IPS DF 6.9 (cell line): ENCODE results near the gene NIP7.

Experiments
- DNase-seq: peaks from one replicate; pipeline ENCODE4 v3.0.0-alpha.2; 2013; ENCODE audit warnings: low read depth, low spot score
- H3K27ac ChIP-seq: one replicate; pipeline ENCODE4 v1.5.1; 2013; ENCODE audit warnings: low read length, control low read depth
- H3K27me3 ChIP-seq: 2 replicates; pipeline ENCODE4 v1.6.1; 2013; ENCODE audit warnings: mild to moderate bottlenecking, low read length; ENCODE audit not compliant: control insufficient read depth, insufficient read depth
- H3K36me3 ChIP-seq: 2 replicates; pipeline ENCODE4 v1.6.1; 2013; ENCODE audit warnings: low read length; ENCODE audit not compliant: control insufficient read depth, insufficient read depth
- H3K4me1 ChIP-seq: 2 replicates; pipeline ENCODE4 v1.6.1; 2013; ENCODE audit warnings: low read length; ENCODE audit not compliant: control insufficient read depth, insufficient read depth
- H3K4me3 ChIP-seq: 2 replicates; pipeline ENCODE4 v1.5.1; 2013; ENCODE audit warnings: mild to moderate bottlenecking, low read length
- H3K9me3 ChIP-seq: 2 replicates; pipeline ENCODE4 v1.6.1; 2013; ENCODE audit warnings: low read length, inconsistent platforms; ENCODE audit not compliant: control insufficient read depth, insufficient read depth
- WGBS: extraction: QIAGEN DNeasy Blood & Tissue Kit; methylation state at CpG from one replicate; pipeline ENCODE4 v1.1.7; 2013; ENCODE audit warnings: mixed read lengths, missing lambda C conversion rate; ENCODE audit not compliant: insufficient read length, insufficient coverage; 5-methylcytosine and 5-hydroxymethylcytosine counted together

The NIP7 gene

DNA sequence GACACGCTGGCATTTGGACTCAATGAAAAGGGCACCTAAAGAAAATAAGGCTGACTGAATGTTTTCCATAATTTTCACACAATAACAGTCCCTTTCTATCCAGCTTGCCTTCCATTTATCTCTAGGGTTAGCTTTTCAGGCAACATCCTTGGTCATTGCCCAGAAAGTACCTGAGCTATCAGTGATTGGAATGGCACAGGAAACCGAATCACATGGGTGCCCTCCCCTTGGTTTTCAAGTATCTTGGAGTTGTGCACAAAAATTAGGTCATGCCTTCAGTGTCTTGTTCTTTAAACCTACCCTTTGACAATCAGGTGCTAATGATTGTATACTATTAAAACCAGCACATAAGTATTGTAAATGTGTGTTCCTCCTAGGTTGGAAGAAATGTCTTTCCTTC, 31.7 kb upstream of the NIP7 start:
- Histone ChIP-seq H3K27me3 (no peaks in the 10 kb centered on the region), H3K36me3 (no peaks in the 10 kb centered on the region), H3K4me1 (peaks cover 2% of the 10 kb centered on the region), H3K9me3 (no peaks in the 10 kb centered on the region), H3K27ac (no peak overlapping the region), H3K4me3 (no peak overlapping the region)
- WGBS: no CpG with 5 or more reads among the region's 2 CpGs
- no peak for DNase-seq

- Histone ChIP-seq H3K4me1 (peaks cover 2% of the 10 kb centered on the region), H3K36me3 (no peaks in the 10 kb centered on the region), H3K9me3 (no peaks in the 10 kb centered on the region), H3K4me3 (no peak overlapping the region), H3K27ac (no peak overlapping the region), H3K27me3 (no peaks in the 10 kb centered on the region)
- DNase-seq: no peak
- WGBS: no CpG with 5 or more reads among the region's 12 CpGs
Measured at GRCh38 chr16:69309316-69309715, 30.3 kb upstream of the NIP7 start.

DNA sequence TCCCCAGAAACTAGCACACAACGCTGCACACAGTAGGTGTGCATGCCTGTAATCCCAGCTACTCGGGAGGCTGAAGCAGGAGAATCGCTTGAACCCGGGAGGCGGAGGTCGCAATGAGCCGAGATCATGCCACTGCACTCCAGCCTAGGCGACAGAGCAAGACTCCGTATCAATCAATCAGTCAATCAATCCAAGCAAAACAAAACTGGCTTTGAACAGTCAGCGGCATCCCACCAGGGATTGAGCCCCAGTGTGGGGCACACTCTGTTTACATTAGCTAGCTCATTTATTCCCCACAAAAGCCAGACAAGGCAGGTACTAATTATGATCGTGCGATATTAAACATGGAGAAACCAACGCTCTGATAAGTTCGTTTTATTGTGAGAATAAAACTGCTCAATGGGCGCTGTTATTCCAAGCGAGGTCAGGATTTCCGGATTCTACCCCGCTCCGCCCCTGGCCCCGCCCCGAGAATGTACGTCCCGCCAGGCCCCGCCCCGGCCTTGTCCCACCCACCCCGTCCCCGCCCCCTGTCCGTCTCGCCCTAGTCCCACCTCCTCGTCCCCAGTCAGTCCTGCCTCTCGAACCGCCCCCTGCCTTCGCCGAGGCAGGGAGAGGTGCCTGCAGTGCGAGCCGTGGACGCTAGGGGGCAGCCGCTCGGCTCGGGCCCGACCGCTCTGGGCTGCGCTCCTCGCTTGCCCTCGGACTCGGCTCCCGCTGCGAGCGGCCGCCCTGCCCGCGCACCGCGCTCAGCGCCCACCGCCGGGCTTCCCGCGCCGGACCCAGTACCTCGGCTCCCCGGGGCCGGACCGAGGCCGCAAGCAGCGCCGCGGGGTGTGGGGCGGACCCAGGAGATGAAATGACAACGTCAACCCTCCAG, 28.7 kb upstream of the NIP7 start, which contains the start of gene VPS4A:
TSS of gene VPS4A (plus strand) at position 698 of the 880 bp plus-strand sequence. CDS start at position 860, 162 bp downstream.
- peak; percentile 81 for DNase-seq
- WGBS: no CpG with 5 or more reads among the region's 70 CpGs
- Histone ChIP-seq H3K4me1 (peaks cover 2% of the 10 kb centered on the region), H3K9me3 (no peaks in the 10 kb centered on the region), H3K27ac (no peak within 1 kb of the TSS), H3K4me3 (peak within 1 kb of the TSS; percentile 95), H3K36me3 (peaks cover under 1% of the 10 kb centered on the region; the same call in 1 of the 2 replicates), H3K27me3 (no peaks in the 10 kb centered on the region)

GRCh38 chr16:69311533-69312387, 27.8 kb upstream of the NIP7 start:
- no CpG with 5 or more reads among the region's 59 CpGs for WGBS
- no peak for DNase-seq
- Histone ChIP-seq H3K4me3 (peak overlapping the region; percentile 95), H3K36me3 (peaks cover 9% of the 10 kb centered on the region), H3K4me1 (peaks cover 2% of the 10 kb centered on the region), H3K9me3 (no peaks in the 10 kb centered on the region), H3K27me3 (no peaks in the 10 kb centered on the region), H3K27ac (no peak overlapping the region)

DNA sequence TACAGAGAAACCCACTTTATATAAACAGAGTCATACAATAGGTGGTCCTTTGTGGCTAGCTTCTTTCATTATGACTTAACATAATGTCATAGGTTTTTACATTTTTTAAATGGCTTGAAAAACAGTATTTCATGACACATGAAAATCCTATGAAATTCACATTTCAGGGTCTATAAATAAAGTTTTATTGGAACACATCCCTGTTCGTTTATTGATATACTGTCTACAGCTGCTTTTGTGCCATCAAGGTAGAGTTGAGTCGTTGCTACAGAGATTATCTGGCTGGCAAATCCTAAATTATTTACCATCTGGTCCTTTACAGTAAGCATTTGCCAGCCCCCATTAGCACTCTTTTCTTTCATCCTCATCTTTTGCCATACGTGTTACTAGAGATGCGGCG, 26.1 kb upstream of the NIP7 start:
- Histone ChIP-seq H3K27ac (no peak overlapping the region), H3K9me3 (no peaks in the 10 kb centered on the region), H3K27me3 (no peaks in the 10 kb centered on the region), H3K4me3 (no peak overlapping the region), H3K4me1 (peaks cover 2% of the 10 kb centered on the region), H3K36me3 (peaks cover 12% of the 10 kb centered on the region)
- no CpG with 5 or more reads among the region's 5 CpGs for WGBS
- DNase-seq: no peak

- Histone ChIP-seq H3K27ac (no peak overlapping the region), H3K4me3 (no peak overlapping the region), H3K9me3 (no peaks in the 10 kb centered on the region), H3K4me1 (peaks cover 2% of the 10 kb centered on the region), H3K36me3 (peaks cover 21% of the 10 kb centered on the region), H3K27me3 (no peaks in the 10 kb centered on the region)
- no CpG with 5 or more reads among the region's 11 CpGs for WGBS
- no peak for DNase-seq
Measured at GRCh38 chr16:69314534-69314933, 25.0 kb upstream of the NIP7 start.

DNA sequence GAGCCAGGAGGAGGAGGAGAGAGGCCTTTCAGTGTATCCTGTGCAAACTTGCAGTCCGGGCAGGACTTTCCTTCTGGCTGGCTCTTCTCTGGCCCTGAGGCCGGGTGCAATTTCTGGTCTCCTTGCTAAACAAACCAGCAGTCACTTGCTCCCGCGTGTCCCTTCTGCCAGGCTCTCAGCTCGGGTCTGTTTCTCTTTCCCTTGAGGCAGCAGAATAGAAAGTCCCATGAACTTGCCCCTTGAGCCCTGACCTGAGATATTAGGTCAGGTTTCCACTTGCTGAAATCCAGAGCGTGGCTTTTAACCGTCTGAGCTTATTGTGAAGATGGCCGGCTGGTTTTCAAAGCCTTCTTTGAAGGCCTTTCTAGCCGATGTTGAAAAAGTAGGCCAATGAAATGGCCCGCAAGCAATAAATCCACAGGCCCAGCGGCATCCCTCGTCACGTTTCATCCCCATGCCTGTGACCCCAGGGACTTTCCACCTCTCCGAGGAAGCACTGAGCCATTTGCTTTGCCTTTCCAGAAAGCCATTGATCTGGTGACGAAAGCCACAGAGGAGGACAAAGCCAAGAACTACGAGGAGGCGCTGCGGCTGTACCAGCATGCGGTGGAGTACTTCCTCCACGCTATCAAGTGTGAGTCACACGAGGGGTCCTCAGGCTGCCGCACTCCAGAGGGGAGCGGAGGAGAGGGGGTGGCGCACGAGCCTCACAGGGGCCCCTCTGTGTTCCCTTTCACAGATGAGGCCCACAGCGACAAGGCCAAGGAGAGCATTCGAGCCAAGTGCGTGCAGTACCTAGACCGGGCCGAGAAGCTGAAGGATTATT, 23.9 kb upstream of the NIP7 start:
- WGBS: no CpG with 5 or more reads among the region's 30 CpGs
- Histone ChIP-seq H3K27ac (no peak overlapping the region), H3K27me3 (no peaks in the 10 kb centered on the region), H3K4me3 (no peak overlapping the region), H3K9me3 (no peaks in the 10 kb centered on the region), H3K36me3 (peaks cover 28% of the 10 kb centered on the region), H3K4me1 (no peaks in the 10 kb centered on the region)
- DNase-seq: no peak

GRCh38 chr16:69316595-69317034, 23.0 kb upstream of the NIP7 start:
- no peaks in the 10 kb centered on the region for H3K27me3 ChIP-seq
- H3K4me3 ChIP-seq: no peak overlapping the region
- no CpG with 5 or more reads among the region's 17 CpGs for WGBS
- H3K4me1 ChIP-seq: no peaks in the 10 kb centered on the region
- H3K36me3 ChIP-seq: peaks cover 38% of the 10 kb centered on the region
- no peak for DNase-seq
- no peak overlapping the region for H3K27ac ChIP-seq
- no peaks in the 10 kb centered on the region for H3K9me3 ChIP-seq

- peaks cover 40% of the 10 kb centered on the region for H3K36me3 ChIP-seq
- WGBS: no CpG with 5 or more reads among the region's 30 CpGs
- no peaks in the 10 kb centered on the region for H3K9me3 ChIP-seq
- H3K27ac ChIP-seq: no peak overlapping the region
- H3K4me3 ChIP-seq: no peak overlapping the region
- no peak for DNase-seq
- no peaks in the 10 kb centered on the region for H3K4me1 ChIP-seq
- H3K27me3 ChIP-seq: no peaks in the 10 kb centered on the region
Measured at GRCh38 chr16:69318177-69318910, 21.2 kb upstream of the NIP7 start.
